Activated CD4-positive, alpha-beta memory T cell treated with anti-CD3 and anti-CD28 coated beads for 36 hours (primary cell): Measurements from ENCODE around the gene IMPA2. TPM values are rescaled to one million over a fixed set of nuclear protein-coding genes. Genes with fewer than 3 reads are reported as not detected.

Experiments
- CTCF ChIA-PET: fragments of 350-600 bp; sonication (Branson Sonifier 250); formaldehyde crosslinking; loops from one replicate; lab custom pipeline; 2021; ENCODE audit warnings: antibody characterized with exemption, inconsistent platforms; lab: Charles Lee
- POLR2A ChIA-PET: fragments of 350-600 bp; sonication (Branson Sonifier 250); formaldehyde crosslinking; loops from one replicate; lab custom pipeline; 2021; ENCODE audit warnings: antibody characterized with exemption; lab: Charles Lee
- DNase-seq: peaks from one replicate; pipeline ENCODE4 v3.0.0-alpha.2; 2020
- H3K27ac Mint-ChIP-seq: one replicate; pipeline ENCODE4 v1.8.0; 2021; ENCODE audit warnings: mixed read lengths
- H3K27me3 Mint-ChIP-seq: one replicate; pipeline ENCODE4 v1.8.0; 2021; ENCODE audit warnings: mixed read lengths
- H3K36me3 Mint-ChIP-seq: one replicate; pipeline ENCODE4 v1.8.0; 2021; ENCODE audit warnings: mixed read lengths
- H3K4me1 Mint-ChIP-seq: one replicate; pipeline ENCODE4 v1.8.0; 2021; ENCODE audit warnings: low read depth, mixed read lengths
- H3K4me3 Mint-ChIP-seq: one replicate; pipeline ENCODE4 v1.8.0; 2021; ENCODE audit warnings: mild to moderate bottlenecking, mixed read lengths
- H3K9me3 Mint-ChIP-seq: one replicate; pipeline ENCODE4 v1.8.0; 2021; ENCODE audit warnings: mixed read lengths
- intact Hi-C: fragments of 100-400 bp; cut with micrococcal nuclease; formaldehyde crosslinking; loops from one replicate; pipeline ENCODE4 v1.15.1; 2023
- total RNA-seq, 2 experiments: library from RNA; stranded (reverse); gene quantifications; one replicate each; pipeline ENCODE4 v1.2.3, GENCODE V29; 2021

IMPA2 gene
- total RNA-seq, 2 experiments from 2014 or later, result 20.3 to 21.6 TPM

DNA sequence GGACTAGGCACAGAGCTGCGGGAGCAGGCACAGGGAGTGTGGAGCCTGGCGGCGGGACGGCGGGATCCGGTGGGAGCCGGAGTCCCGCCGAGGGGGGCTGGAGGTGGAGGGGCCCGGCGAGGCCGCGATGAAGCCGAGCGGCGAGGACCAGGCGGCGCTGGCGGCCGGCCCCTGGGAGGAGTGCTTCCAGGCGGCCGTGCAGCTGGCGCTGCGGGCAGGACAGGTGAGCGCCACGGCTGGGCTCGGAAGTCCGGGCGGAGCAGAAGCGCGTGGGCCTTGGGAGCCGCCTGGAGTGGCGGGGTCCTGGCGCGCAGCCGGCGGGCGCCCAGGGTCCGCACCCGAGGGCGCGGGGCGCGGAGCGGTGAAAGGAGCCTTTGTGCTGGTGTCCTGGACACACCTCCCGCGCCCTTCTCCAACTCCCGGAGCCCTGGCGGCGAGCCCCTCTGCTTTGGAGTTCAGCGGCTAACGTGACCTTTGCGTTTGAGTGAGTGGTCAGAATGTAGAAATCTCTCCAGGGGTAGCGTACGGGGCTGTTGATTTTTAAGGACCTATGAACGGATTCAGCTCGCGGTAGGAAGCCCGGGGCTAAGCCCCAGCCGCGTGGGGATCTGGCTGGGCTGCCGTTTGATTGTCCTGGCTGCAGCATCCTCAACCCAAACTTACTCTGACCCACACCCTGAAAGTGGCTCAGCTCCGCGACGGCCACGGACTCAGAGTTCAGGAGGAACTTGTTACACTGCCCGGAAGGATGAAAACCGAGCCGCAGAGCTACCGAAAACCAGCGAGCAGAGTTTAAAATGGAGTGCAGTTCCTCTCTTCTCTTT is 448 bp downstream of the IMPA2 start:
- H3K27ac Mint-ChIP-seq, result no peak overlapping the region
- H3K4me3 Mint-ChIP-seq, result peak overlapping the region; percentile 88
- H3K4me1 Mint-ChIP-seq, result peaks cover 16% of the 10 kb centered on the region
- POLR2A ChIA-PET, result interaction anchor here (1.4 to 2.3 kb wide), 4 partner anchors 35 to 395 kb away, joined by 3 to 11 read pairs (median 6); partner anchors contain the start of genes AFG3L2 and MPPE1
- CTCF ChIA-PET, result interaction anchor here (0.8 to 5.0 kb wide), 5 partner anchors 12 to 57 kb away, joined by 3 to 36 read pairs (median 3); no protein-coding TSS in a partner anchor
- intact Hi-C loops, result loop anchor here (1.0 to 5.0 kb wide), 8 partner anchors 34 to 1454 kb away; partner anchors contain the start of genes AFG3L2, CEP76, CHMP1B and MPPE1
- DNase-seq, result peak; percentile 33
- H3K27me3 Mint-ChIP-seq, result peaks cover 7% of the 10 kb centered on the region
- H3K36me3 Mint-ChIP-seq, result peaks cover 2% of the 10 kb centered on the region
- H3K9me3 Mint-ChIP-seq, result no peaks in the 10 kb centered on the region

DNA sequence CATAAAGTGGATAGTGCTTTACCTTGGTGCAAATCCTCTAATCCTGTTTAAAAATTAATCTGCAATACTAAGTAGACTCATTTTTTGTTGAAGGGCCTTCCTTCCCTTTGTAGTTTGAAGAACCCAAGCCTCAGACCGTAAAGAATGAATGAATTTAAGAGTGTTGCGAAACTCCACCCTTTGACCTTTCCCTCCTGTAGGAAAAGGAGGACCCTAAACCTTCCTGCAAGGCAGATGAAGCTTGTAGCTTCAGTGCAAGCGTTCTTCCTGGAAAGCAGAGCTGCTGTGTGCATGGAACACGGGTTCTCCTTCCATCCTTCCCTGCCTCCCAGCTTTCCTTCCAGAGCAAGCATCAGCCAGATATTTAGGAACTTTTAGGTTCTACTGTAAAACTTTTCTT is 1.7 kb downstream of the IMPA2 start:
- intact Hi-C loops, result loop anchor here (5.0 kb wide), 1 partner anchor 1456 kb away; the partner anchor contains the start of gene NAPG
- ChIA-PET POLR2A (no interaction called here), CTCF (interaction anchor here (5.0 kb wide), 1 partner anchor 11 kb away, joined by 35 read pairs; no protein-coding TSS in a partner anchor)
- H3K4me1 Mint-ChIP-seq, result peaks cover 16% of the 10 kb centered on the region
- H3K4me3 Mint-ChIP-seq, result no peak overlapping the region
- peaks cover 7% of the 10 kb centered on the region for H3K27me3 Mint-ChIP-seq
- no peaks in the 10 kb centered on the region for H3K9me3 Mint-ChIP-seq
- DNase-seq, result no peak
- H3K36me3 Mint-ChIP-seq, result peaks cover 2% of the 10 kb centered on the region
- no peak overlapping the region for H3K27ac Mint-ChIP-seq

DNA sequence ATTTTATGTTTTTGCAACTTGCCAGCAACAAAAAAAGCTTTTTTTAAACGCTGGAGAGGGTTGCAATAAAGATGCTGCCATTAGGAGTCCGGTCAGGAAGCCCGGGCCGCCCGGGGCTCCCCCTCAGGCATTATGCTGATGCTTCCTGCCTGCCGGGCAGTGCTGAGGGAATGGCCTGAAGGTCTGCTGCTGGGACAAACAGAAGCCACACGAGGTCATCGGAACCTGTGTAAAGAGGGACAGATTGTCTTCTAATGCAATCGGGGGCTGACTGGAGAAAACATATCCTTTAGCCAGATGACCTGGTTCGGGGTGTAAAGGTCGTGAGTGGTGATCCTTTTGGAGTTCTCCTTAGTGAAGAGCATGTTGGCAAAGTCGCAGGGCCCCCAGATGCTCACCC is 2.3 kb downstream of the IMPA2 start:
- Mint-ChIP-seq H3K27me3 (peaks cover 7% of the 10 kb centered on the region), H3K4me1 (peaks cover 16% of the 10 kb centered on the region), H3K9me3 (no peaks in the 10 kb centered on the region), H3K4me3 (no peak overlapping the region), H3K27ac (no peak overlapping the region), H3K36me3 (peaks cover 2% of the 10 kb centered on the region)
- no peak for DNase-seq
- intact Hi-C loops, result loop anchor here (5.0 kb wide), 1 partner anchor 1456 kb away; the partner anchor contains the start of gene NAPG
- POLR2A ChIA-PET, result no interaction called here
- CTCF ChIA-PET, result interaction anchor here (0.6 to 5.0 kb wide), 2 partner anchors 11 to 36 kb away, joined by 3 to 35 read pairs; no protein-coding TSS in a partner anchor

DNA sequence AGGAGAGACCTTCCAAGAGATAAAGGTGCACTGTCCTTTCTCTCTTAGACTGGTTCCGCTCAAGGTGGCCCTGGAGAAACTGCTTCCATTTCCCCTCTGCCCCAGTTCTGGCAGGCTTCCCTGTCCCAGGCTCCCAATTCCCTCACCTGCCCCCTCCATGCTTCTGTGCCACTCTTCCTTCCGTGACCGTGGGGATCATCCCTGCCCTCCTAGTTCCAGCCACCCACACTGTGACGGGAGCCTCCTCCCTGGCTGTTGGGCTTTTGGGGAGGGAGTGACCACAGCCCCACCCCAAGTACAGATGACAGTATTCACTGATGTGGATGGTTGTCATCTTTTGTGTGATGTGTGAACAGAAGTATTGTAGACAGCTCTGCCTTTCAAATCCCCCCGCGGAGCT is 2.8 kb downstream of the IMPA2 start:
- no peak for DNase-seq
- H3K27ac Mint-ChIP-seq, result no peak overlapping the region
- CTCF ChIA-PET, result interaction anchor here (5.0 kb wide), 1 partner anchor 10 kb away, joined by 35 read pairs; no protein-coding TSS in a partner anchor
- intact Hi-C loops, result loop anchor here (5.0 kb wide), 1 partner anchor 1457 kb away; the partner anchor contains the start of gene NAPG
- H3K27me3 Mint-ChIP-seq, result peaks cover 7% of the 10 kb centered on the region
- no peak overlapping the region for H3K4me3 Mint-ChIP-seq
- H3K4me1 Mint-ChIP-seq, result peaks cover 16% of the 10 kb centered on the region
- POLR2A ChIA-PET, result no interaction called here
- no peaks in the 10 kb centered on the region for H3K9me3 Mint-ChIP-seq
- H3K36me3 Mint-ChIP-seq, result peaks cover 2% of the 10 kb centered on the region

DNA sequence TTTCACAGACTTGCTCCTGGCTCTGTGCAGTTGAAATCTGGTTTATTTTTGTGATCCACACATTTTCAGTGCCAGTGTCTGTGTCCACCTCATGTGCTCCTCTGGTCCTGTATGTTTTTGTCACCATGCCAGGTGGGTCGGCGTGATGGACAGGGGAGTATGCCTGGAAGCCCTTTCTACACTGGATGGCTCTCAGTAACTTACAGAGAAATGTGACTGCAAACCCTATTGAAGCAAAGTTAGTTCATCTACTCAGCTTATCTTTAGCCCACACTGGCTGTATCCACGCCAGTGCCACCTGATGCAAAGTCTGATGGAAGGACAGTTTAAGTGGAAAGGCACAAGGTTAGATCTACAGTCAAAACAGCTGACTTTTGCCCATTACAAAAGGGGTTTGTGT is 4.3 kb downstream of the IMPA2 start:
- Mint-ChIP-seq H3K4me1 (peaks cover 8% of the 10 kb centered on the region), H3K27me3 (peaks cover 7% of the 10 kb centered on the region), H3K9me3 (no peaks in the 10 kb centered on the region), H3K27ac (no peak overlapping the region), H3K4me3 (no peak overlapping the region), H3K36me3 (peaks cover 2% of the 10 kb centered on the region)
- ChIA-PET POLR2A (no interaction called here), CTCF (interaction anchor here (1.0 kb wide), 1 partner anchor 47 kb away, joined by 3 read pairs; no protein-coding TSS in a partner anchor)
- intact Hi-C loops, result no loop called here
- DNase-seq, result no peak

DNA sequence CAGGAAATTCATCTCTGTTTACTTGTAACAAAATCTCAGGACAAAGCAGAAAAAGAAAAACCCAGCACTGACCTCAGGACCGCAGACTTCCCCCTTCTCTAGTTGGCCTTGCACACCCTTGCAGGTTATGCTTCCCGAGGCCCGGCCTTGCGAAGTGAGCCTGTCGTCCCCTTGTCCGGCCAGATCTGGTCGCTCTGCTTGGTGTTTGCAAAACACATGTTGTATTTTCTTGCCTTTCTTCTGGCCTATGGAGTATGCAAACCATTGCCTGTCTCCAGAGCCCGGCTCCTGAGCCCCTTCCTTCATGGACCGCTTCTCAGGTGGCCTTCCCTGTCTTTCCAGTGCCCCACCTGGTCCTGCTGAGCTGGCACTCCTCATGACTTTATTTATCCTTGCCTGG is 4.8 kb downstream of the IMPA2 start:
- CTCF ChIA-PET, result interaction anchor here (1.0 kb wide), 1 partner anchor 48 kb away, joined by 3 read pairs; no protein-coding TSS in a partner anchor

DNA sequence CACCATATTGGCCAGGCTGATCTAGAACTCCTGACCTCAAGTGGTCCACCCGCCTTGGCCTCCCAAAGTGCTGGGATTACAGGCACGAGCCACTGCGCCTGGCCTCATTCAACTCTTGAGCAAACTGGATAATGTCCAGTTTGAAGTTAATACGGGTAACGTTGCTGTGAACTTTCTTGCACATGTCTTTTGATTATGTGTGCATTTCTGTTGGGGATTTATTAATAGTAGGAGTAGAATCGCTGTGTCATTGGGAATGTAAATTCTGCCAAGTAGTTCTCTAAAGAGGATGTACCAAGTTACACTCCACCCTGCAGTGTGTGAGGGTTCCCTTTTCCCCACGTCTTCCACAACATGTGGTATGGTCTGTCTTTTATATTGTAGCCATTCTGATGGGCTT is 6.2 kb downstream of the IMPA2 start:
- Mint-ChIP-seq H3K27me3 (peaks cover 4% of the 10 kb centered on the region), H3K27ac (no peak overlapping the region), H3K4me1 (peaks cover 3% of the 10 kb centered on the region), H3K36me3 (no peaks in the 10 kb centered on the region), H3K4me3 (no peak overlapping the region), H3K9me3 (no peaks in the 10 kb centered on the region)
- no peak for DNase-seq
- ChIA-PET CTCF (no interaction called here), POLR2A (no interaction called here)
- intact Hi-C loops, result no loop called here

More for the DNA sequence above, 4.8 kb downstream of the IMPA2 start:
- Mint-ChIP-seq H3K36me3 (peaks cover 2% of the 10 kb centered on the region), H3K4me1 (peaks cover 8% of the 10 kb centered on the region), H3K4me3 (no peak overlapping the region), H3K27ac (no peak overlapping the region), H3K27me3 (peaks cover 7% of the 10 kb centered on the region), H3K9me3 (no peaks in the 10 kb centered on the region)
- intact Hi-C loops, result no loop called here
- no peak for DNase-seq
- POLR2A ChIA-PET, result no interaction called here

DNA sequence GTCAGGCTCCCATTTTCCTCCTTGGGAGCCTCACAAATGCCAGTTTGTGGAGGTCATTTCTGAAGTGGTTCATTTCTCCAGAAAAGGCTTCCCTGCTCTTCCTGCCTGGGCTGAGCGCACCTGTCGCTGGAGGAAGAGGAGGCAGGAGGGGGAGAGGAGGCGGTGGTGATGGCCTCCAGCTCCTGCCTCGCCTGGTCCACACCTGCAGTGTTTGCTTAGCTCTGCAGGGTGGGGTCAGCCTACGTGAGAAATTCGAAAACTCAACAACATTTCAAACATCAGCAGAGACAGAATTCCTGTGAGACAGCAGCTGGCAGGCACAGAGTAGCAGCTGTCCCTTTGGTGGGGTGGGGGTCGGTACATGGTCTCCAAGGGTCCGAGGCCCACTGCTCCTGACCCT is 7.9 kb downstream of the IMPA2 start:
- no peak overlapping the region for H3K4me3 Mint-ChIP-seq
- CTCF ChIA-PET, result interaction anchor here (12.8 kb wide), 1 partner anchor 50 kb away, joined by 281 read pairs; no protein-coding TSS in a partner anchor
- H3K36me3 Mint-ChIP-seq, result no peaks in the 10 kb centered on the region
- H3K27ac Mint-ChIP-seq, result no peak overlapping the region
- POLR2A ChIA-PET, result no interaction called here
- no peaks in the 10 kb centered on the region for H3K4me1 Mint-ChIP-seq
- no peaks in the 10 kb centered on the region for H3K9me3 Mint-ChIP-seq
- no peak for DNase-seq
- H3K27me3 Mint-ChIP-seq, result no peaks in the 10 kb centered on the region
- intact Hi-C loops, result no loop called here

DNA sequence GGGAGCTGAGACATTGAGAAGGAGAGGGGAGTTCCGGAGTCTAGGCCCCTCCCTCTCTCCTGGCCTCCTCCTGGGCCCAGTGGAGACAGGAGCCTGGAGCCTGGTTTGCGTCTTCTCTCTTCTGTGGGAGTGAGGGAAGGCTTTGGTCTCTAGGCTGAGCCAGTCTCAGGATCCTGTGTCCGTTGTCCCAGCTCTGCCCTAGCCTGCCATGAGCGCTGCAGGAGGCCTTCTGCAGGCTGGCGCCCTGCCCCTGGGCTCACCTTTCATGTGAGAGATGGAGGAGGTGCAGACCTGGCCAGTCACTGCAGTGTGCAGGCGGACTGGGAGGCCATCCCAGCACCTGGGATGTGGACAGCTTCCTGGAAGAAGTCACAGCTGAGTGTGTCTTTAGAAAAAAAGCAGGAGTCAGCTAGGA is 8.7 kb downstream of the IMPA2 start:
- Mint-ChIP-seq H3K4me3 (no peak overlapping the region), H3K9me3 (no peaks in the 10 kb centered on the region), H3K27me3 (no peaks in the 10 kb centered on the region), H3K27ac (no peak overlapping the region), H3K36me3 (no peaks in the 10 kb centered on the region), H3K4me1 (no peaks in the 10 kb centered on the region)
- ChIA-PET POLR2A (no interaction called here), CTCF (interaction anchor here (12.8 kb wide), 1 partner anchor 51 kb away, joined by 281 read pairs; no protein-coding TSS in a partner anchor)
- DNase-seq, result no peak
- intact Hi-C loops, result no loop called here

DNA sequence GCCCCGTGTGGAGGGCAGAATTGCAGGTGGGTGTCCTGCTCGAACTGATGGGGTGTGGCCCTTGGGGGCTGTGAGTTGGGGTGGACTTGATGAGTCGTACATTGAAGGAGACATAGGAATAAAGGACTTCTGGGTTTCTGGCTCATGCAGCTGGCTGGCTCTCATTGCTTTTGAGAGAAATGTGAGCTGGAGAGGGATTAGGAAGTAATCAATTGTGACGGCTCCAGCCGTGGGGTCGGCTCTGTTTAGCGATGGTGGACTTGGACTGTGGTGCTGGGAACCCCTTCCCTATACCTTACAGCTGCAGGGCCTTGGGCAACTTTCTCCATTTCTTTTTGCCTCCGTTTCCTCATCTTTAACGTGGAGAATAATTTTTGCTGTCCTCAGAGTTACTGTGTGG is 9.2 kb downstream of the IMPA2 start:
- DNase-seq, result no peak

DNA sequence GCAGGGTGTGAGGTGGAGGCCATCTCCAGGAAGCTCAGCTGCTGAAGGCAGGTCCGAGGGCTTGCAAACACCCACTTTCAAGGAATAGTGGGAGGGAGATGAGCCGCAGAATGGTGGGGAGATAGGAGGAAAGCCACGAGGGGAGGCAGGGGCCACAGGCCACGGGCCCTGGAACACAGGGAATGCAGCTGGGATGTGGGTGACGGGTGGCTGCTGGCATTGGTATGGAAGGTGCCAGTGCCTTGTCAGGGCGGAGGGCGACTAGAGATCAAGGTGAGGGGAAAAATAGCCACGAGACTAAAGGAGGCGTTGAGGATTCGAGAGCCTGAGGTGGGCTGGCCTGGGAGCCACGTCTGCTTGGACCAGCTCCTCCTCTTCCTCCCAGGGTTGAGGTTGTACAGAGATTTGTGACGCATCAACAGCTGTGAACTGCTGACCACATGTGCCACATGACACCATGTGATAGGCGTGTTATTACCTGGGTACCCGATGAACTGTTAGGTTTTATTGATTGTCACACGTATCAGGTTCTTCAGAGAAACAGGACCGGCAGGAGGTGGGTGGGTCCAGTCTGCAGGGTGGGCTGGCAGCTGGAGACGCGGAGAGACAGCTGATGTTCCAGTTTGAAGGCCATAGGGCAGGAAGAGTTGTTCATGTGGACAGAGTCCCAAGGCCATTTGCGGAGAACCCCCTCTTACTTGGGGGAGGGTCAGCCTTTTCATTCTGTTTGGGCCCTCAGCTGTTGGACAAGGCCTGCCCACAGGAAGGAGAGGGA is 9.9 kb downstream of the IMPA2 start:
- no peak overlapping the region for H3K4me3 Mint-ChIP-seq
- intact Hi-C loops, result no loop called here
- no peak overlapping the region for H3K27ac Mint-ChIP-seq
- H3K4me1 Mint-ChIP-seq, result peaks cover 8% of the 10 kb centered on the region
- no peaks in the 10 kb centered on the region for H3K36me3 Mint-ChIP-seq
- no peak for DNase-seq
- CTCF ChIA-PET, result interaction anchor here (5.5 to 12.8 kb wide), 2 partner anchors 9 to 53 kb away, joined by 35 to 281 read pairs; partner anchors contain the start of gene IMPA2
- no peaks in the 10 kb centered on the region for H3K27me3 Mint-ChIP-seq
- H3K9me3 Mint-ChIP-seq, result no peaks in the 10 kb centered on the region
- POLR2A ChIA-PET, result interaction anchor here (0.6 kb wide), 1 partner anchor 42 kb away, joined by 3 read pairs; no protein-coding TSS in a partner anchor

More for the DNA sequence above, 9.2 kb downstream of the IMPA2 start:
- H3K9me3 Mint-ChIP-seq, result no peaks in the 10 kb centered on the region
- no peaks in the 10 kb centered on the region for H3K36me3 Mint-ChIP-seq
- no peak overlapping the region for H3K4me3 Mint-ChIP-seq
- ChIA-PET POLR2A (no interaction called here), CTCF (interaction anchor here (12.8 kb wide), 1 partner anchor 52 kb away, joined by 281 read pairs; no protein-coding TSS in a partner anchor)
- intact Hi-C loops, result no loop called here
- peaks cover 3% of the 10 kb centered on the region for H3K4me1 Mint-ChIP-seq
- no peak overlapping the region for H3K27ac Mint-ChIP-seq
- H3K27me3 Mint-ChIP-seq, result no peaks in the 10 kb centered on the region
